CD14-positive monocyte (primary cell): ENCODE results near the gene PHLDA3. TPM values are rescaled to one million over a fixed set of nuclear protein-coding genes. Genes with fewer than 3 reads are reported as not detected.

Source experiments
- DNase-seq, 3 donors: peaks; one replicate each; pipeline ENCODE4 v3.0.0-alpha.2; 2011 to 2022
- H2AFZ ChIP-seq: 2 replicates; pipeline ENCODE4 v1.6.0; 2012; ENCODE audit warnings: mild to moderate bottlenecking, low read depth, low read length, inconsistent platforms; ENCODE audit not compliant: insufficient read depth, poor library complexity, severe bottlenecking
- H3K27ac ChIP-seq, 2 donors: 1 replicate in 1 of 2; 2 replicates in 1 of 2; pipeline ENCODE4 v1.5.1; 2012 to 2013; ENCODE audit warnings: low read length in 2 of 2, control low read depth in 1 of 2, inconsistent platforms in 1 of 2, low read depth in 1 of 2, mild to moderate bottlenecking in 1 of 2
- H3K27me3 ChIP-seq, 2 donors: one replicate each; pipeline versions ENCODE4 v1.6.0 to v1.6.1; 2011 to 2013; ENCODE audit warnings: low read length in 2 of 2; ENCODE audit not compliant: control insufficient read depth in 2 of 2, insufficient read depth in 2 of 2
- H3K36me3 ChIP-seq, 2 donors: replicated peaks in 1 of 2; 1 replicate in 1 of 2; 2 replicates in 1 of 2; pipeline versions ENCODE4 v1.5.1 to v1.6.1; 2012 to 2013; ENCODE audit warnings: low read length in 2 of 2, control low read depth in 1 of 2, inconsistent platforms in 1 of 2, mild to moderate bottlenecking in 1 of 2; ENCODE audit not compliant: insufficient read depth in 2 of 2, control insufficient read depth in 1 of 2
- H3K4me1 ChIP-seq, 2 donors: 1 replicate in 1 of 2; 2 replicates in 1 of 2; pipeline versions ENCODE4 v1.5.1 to v1.6.1; 2012 to 2013; ENCODE audit warnings: low read length in 2 of 2, control low read depth in 1 of 2, inconsistent platforms in 1 of 2, mild to moderate bottlenecking in 1 of 2, moderate library complexity in 1 of 2; ENCODE audit not compliant: insufficient read depth in 2 of 2, control insufficient read depth in 1 of 2
- H3K4me2 ChIP-seq: replicated peaks from 2 replicates; pipeline ENCODE3; 2012; ENCODE audit warnings: low read length, moderate library complexity, mild to moderate bottlenecking; ENCODE audit not compliant: poor library complexity, severe bottlenecking; ENCODE audit errors: extremely low read depth
- H3K4me3 ChIP-seq, 3 experiments: fragments of 200-600 bp in 1 of 3; sonication (generic) in 1 of 3; replicated peaks in 1 of 3; 1 replicate in 2 of 3; 2 replicates in 1 of 3; pipeline ENCODE4 v1.5.1; 2011 to 2013; ENCODE audit warnings: low read length in 3 of 3, mild to moderate bottlenecking in 3 of 3, control low read depth in 2 of 3, low read depth in 2 of 3, inconsistent platforms in 1 of 3, moderate library complexity in 1 of 3
- H3K79me2 ChIP-seq: 2 replicates; pipeline ENCODE4 v1.6.0; 2012; ENCODE audit warnings: mild to moderate bottlenecking, control low read depth, inconsistent platforms, low read length, moderate library complexity; ENCODE audit not compliant: insufficient read depth
- H3K9ac ChIP-seq: 2 replicates; pipeline ENCODE4 v1.6.0; 2017; ENCODE audit warnings: low read length, mild to moderate bottlenecking; ENCODE audit not compliant: insufficient read depth, poor library complexity, severe bottlenecking
- H3K9me3 ChIP-seq, 2 donors: replicated peaks in 1 of 2; 1 replicate in 1 of 2; 2 replicates in 1 of 2; pipeline versions ENCODE4 v1.5.1 to v1.6.1; 2012 to 2013; ENCODE audit warnings: low read length in 2 of 2, control low read depth in 1 of 2; ENCODE audit not compliant: control insufficient read depth in 1 of 2, insufficient read depth in 1 of 2
- H4K20me1 ChIP-seq: 2 replicates; pipeline ENCODE4 v1.6.0; 2012; ENCODE audit warnings: mild to moderate bottlenecking, low read length, control low read depth, moderate library complexity; ENCODE audit not compliant: insufficient read depth
- H3K27ac Mint-ChIP-seq, 7 donors: one replicate each; pipeline ENCODE4 v1.8.0; 2020; ENCODE audit warnings: mild to moderate bottlenecking in 7 of 7, mixed read lengths in 7 of 7, moderate library complexity in 6 of 7, inconsistent platforms in 2 of 7
- H3K27me3 Mint-ChIP-seq, 3 donors: one replicate each; pipeline ENCODE4 v1.8.0; 2021 to 2022; ENCODE audit warnings: low read depth in 3 of 3, mild to moderate bottlenecking in 3 of 3, mixed read lengths in 3 of 3, moderate library complexity in 3 of 3, inconsistent platforms in 1 of 3
- H3K36me3 Mint-ChIP-seq, 2 donors: one replicate each; pipeline ENCODE4 v1.8.0; 2020; ENCODE audit warnings: mixed read lengths in 2 of 2, inconsistent platforms in 1 of 2, mild to moderate bottlenecking in 1 of 2
- H3K4me1 Mint-ChIP-seq: one replicate; pipeline ENCODE4 v1.8.0; 2020; ENCODE audit warnings: mild to moderate bottlenecking, mixed read lengths
- H3K4me3 Mint-ChIP-seq, 2 donors: one replicate each; pipeline ENCODE4 v1.8.0; 2020; ENCODE audit warnings: mild to moderate bottlenecking in 2 of 2, mixed read lengths in 2 of 2, moderate library complexity in 1 of 2
- H3K9me3 Mint-ChIP-seq, 7 donors: one replicate each; pipeline ENCODE4 v1.8.0; 2020 to 2022; ENCODE audit warnings: mixed read lengths in 7 of 7, mild to moderate bottlenecking in 6 of 7, moderate library complexity in 6 of 7, inconsistent platforms in 2 of 7
- CTCF ChIP-seq: fragments of 200-600 bp; IDR thresholded peaks from one replicate; pipeline ENCODE4 v1.8.0; 2022; ENCODE audit warnings: antibody characterized with exemption, mild to moderate bottlenecking
- WGBS: methylation state at CpG from one replicate; pipeline ENCODE4 v1.1.5; 2013; ENCODE audit warnings: missing lambda C conversion rate; ENCODE audit not compliant: insufficient coverage; 5-methylcytosine and 5-hydroxymethylcytosine counted together
- intact Hi-C, 2 donors: fragments of 100-400 bp; cut with micrococcal nuclease; formaldehyde crosslinking; loops; one replicate each; pipeline versions ENCODE4 v1.15.0 to v1.15.1; 2023
- polyA plus RNA-seq, 3 donors: library from polyadenylated mRNA; depleted of rRNA in 1 of 3; unstranded in 2 of 3; stranded (reverse) in 1 of 3; fragments of 300-500 nt in 2 of 3; fragments of >200 nt in 1 of 3; fragmentation: Illumina TruSeq in 2 of 3; gene quantifications; 1 replicate in 2 of 3; 2 replicates in 1 of 3; pipeline ENCODE4 v1.2.3, GENCODE V29; 2012 to 2021

The PHLDA3 gene
- polyA plus RNA-seq, 3 donors, result 0.08 TPM; not detected in 2

- Mint-ChIP-seq H3K27ac (peak overlapping the region in 6 of 7 donors; percentile 64 to 86 (median 76)), H3K9me3 (no peaks in the 10 kb centered on the region), H3K4me3 (peak overlapping the region; percentile 87 to 95), H3K36me3 (peaks cover 13 to 18% of the 10 kb centered on the region in 2 donors), H3K27me3 (peaks cover 0 to 1% (median 0%) of the 10 kb centered on the region in 3 donors), H3K4me1 (peaks cover 57% of the 10 kb centered on the region)
- Histone ChIP-seq H3K4me1 (peaks cover 32 to 44% of the 10 kb centered on the region in 2 donors), H3K4me2 (peak overlapping the region; percentile 77), H3K36me3 (peaks cover 0 to 25% of the 10 kb centered on the region in 2 donors), H3K9me3 (no peaks in the 10 kb centered on the region), H3K9ac (no peak overlapping the region), H3K79me2 (peaks cover 62% of the 10 kb centered on the region), H4K20me1 (peaks cover 46% of the 10 kb centered on the region), H3K4me3 (peak overlapping the region in 1 of 3 experiments; percentile 87), H2AFZ (peak overlapping the region; percentile 10), H3K27me3 (no peaks in the 10 kb centered on the region), H3K27ac (peak overlapping the region in 1 of 2 donors; percentile 25)
- TF ChIP-seq CTCF, result no peak
- no CpG with 5 or more reads among the region's 4 CpGs for WGBS
- intact Hi-C loops, result no loop called here
- no peak for DNase-seq
These were observed 36.5 kb upstream of the PHLDA3 start for GRCh38 chr1:201505503-201505890.

- peaks cover 32 to 44% of the 10 kb centered on the region in 2 donors for H3K4me1 ChIP-seq
- no peak overlapping the region for H3K9ac ChIP-seq
- peaks cover 67% of the 10 kb centered on the region for H3K79me2 ChIP-seq
- intact Hi-C loops, result no loop called here
- peak overlapping the region; percentile 10 for H2AFZ ChIP-seq
- H3K9me3 ChIP-seq, result no peaks in the 10 kb centered on the region
- no peak for TF ChIP-seq CTCF
- H3K4me2 ChIP-seq, result peak overlapping the region; percentile 77
- no peaks in the 10 kb centered on the region for H3K27me3 ChIP-seq
- WGBS, result 94% methylated on average over 6 of the region's 9 CpGs
- peak overlapping the region; percentile 87 to 95 for H3K4me3 Mint-ChIP-seq
- peaks cover 56% of the 10 kb centered on the region for H3K4me1 Mint-ChIP-seq
- H3K36me3 ChIP-seq, result peaks cover 0 to 31% of the 10 kb centered on the region in 2 donors
- peaks cover 14 to 18% of the 10 kb centered on the region in 2 donors for H3K36me3 Mint-ChIP-seq
- DNase-seq, result no peak
- H4K20me1 ChIP-seq, result peaks cover 52% of the 10 kb centered on the region
- H3K9me3 Mint-ChIP-seq, result no peaks in the 10 kb centered on the region
- H3K4me3 ChIP-seq, result peak overlapping the region in 1 of 3 experiments; percentile 87
- peaks cover 0 to under 1% (median 0%) of the 10 kb centered on the region in 3 donors for H3K27me3 Mint-ChIP-seq
- H3K27ac ChIP-seq, result peak overlapping the region in 1 of 2 donors; percentile 25
- peak overlapping the region in 6 of 7 donors; percentile 36 to 86 (median 68) for H3K27ac Mint-ChIP-seq
These were observed 36.0 kb upstream of the PHLDA3 start for GRCh38 chr1:201504799-201505502.
